Neural cell (in vitro differentiated cells): Measurements from ENCODE around the gene MAD1L1.

Experiments
- EP300 ChIP-seq: fragments of 450-650 bp; conservative IDR thresholded peaks from 2 replicates; pipeline ENCODE4 v1.6.1; 2014; ENCODE audit warnings: antibody characterized with exemption, mild to moderate bottlenecking, moderate library complexity; ENCODE audit not compliant: poor library complexity, severe bottlenecking
- POLR2AphosphoS5 ChIP-seq: IDR thresholded peaks from 2 replicates; pipeline ENCODE4 v1.6.1; 2012
- RAD21 ChIP-seq: fragments of 450-650 bp; conservative IDR thresholded peaks from 2 replicates; pipeline ENCODE4 v1.6.1; 2014; ENCODE audit warnings: antibody characterized with exemption, mild to moderate bottlenecking, moderate library complexity
- TF ChIP-seq, protein P1 (sequence below): fragments of 450-650 bp; IDR thresholded peaks from 2 replicates; pipeline ENCODE4 v1.5.1; 2014; ENCODE audit warnings: antibody characterized with exemption, mild to moderate bottlenecking, moderate library complexity; ENCODE audit not compliant: poor library complexity, severe bottlenecking

DNA sequence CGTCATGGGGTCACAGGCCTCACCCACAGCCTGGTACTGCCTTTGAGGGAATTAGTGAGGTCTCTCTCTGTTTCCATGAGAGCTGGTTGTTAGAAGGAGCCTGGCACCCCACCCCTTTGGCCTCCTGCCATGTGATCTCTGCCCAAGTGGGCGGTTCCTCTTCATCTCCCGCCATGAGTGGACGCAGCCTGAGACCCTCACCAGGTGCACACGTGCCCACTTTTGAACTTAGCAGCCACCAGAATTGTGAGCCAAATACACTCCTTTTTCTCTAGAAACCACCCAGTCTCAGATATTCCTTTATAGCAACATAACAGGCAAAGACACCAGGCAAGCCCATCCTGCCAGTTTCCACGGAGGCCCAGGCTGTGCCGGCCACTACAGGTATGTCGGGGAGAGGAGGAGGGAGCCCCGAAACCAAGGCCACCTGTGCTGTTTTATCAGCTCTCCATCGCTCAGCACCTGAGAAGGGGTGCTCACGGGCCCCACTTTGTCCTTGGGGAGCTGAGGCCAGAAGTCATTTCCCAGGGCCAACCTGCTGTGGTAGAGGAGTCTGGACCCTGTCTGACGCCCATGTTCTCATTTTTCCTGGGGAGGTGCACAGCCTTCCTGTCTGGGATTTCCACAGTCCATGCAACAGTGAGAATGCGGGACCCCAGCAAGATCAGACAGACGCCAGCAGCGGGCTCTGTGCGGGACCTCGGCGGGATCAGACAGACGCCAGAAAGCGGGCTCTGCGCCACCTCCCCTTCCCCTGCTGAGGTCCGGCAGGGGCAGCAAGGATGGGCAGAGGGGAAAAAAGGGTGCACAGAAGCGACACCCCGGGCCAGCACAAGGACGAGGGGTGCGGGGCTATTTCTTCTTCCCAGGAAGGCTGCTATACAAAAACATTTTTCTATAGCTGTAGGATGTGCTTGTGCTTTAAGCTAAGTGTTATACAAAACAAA lies 342.2 kb downstream of the MAD1L1 start:
- TF ChIP-seq EP300 (no peak), RAD21 (no peak), POLR2AphosphoS5 (no peak)
- TF ChIP-seq, protein P1, sequence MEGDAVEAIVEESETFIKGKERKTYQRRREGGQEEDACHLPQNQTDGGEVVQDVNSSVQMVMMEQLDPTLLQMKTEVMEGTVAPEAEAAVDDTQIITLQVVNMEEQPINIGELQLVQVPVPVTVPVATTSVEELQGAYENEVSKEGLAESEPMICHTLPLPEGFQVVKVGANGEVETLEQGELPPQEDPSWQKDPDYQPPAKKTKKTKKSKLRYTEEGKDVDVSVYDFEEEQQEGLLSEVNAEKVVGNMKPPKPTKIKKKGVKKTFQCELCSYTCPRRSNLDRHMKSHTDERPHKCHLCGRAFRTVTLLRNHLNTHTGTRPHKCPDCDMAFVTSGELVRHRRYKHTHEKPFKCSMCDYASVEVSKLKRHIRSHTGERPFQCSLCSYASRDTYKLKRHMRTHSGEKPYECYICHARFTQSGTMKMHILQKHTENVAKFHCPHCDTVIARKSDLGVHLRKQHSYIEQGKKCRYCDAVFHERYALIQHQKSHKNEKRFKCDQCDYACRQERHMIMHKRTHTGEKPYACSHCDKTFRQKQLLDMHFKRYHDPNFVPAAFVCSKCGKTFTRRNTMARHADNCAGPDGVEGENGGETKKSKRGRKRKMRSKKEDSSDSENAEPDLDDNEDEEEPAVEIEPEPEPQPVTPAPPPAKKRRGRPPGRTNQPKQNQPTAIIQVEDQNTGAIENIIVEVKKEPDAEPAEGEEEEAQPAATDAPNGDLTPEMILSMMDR: no peak
